ENCODE data around the gene VGLL4. TPM values are rescaled to one million over a fixed set of nuclear protein-coding genes. Genes with fewer than 3 reads are reported as not detected.

Gene VGLL4
- total RNA-seq, 1 experiment from 2014 or later, result 41.2 TPM

- no TSS peak for BruUV-seq (replicated peaks)
- TF ChIP-seq CTCF (conservative IDR thresholded peaks at IDR 0.05; ENCODE audit: low read depth, low read length) (no peak), EZH2 (IDR thresholded peaks at IDR 0.05; ENCODE audit: borderline replicate concordance, low read depth, low read length, poor library complexity, severe bottlenecking) (no peak)
- Histone ChIP-seq H3K9me3 (ENCODE audit: low read depth, low read length, poor library complexity, severe bottlenecking) (no peaks in the 10 kb centered on the region), H3K27ac (ENCODE audit: low read depth, low read length, poor library complexity, severe bottlenecking) (no peak overlapping the region), H3K36me3 (ENCODE audit: insufficient read depth, low read length, poor library complexity, severe bottlenecking) (no peaks in the 10 kb centered on the region), H3K27me3 (replicated peaks; ENCODE audit: insufficient read depth, low read depth, low read length, poor library complexity) (no peaks in the 10 kb centered on the region), H3K4me1 (ENCODE audit: insufficient read depth, low read length, poor library complexity, severe bottlenecking) (peaks cover 46% of the 10 kb centered on the region), H3K4me3 (ENCODE audit: low read depth, low read length, poor library complexity, severe bottlenecking) (no peak overlapping the region)
- ChIA-PET CTCF (interaction anchor here (0.6 kb wide), 1 partner anchor 17 kb away, joined by 4 read pairs; no protein-coding TSS in a partner anchor), POLR2A (ENCODE audit: low non-redundant PET) (no interaction called here)
- no peak for DNase-seq (ENCODE audit: low spot score)
- intact Hi-C loops (cut with micrococcal nuclease; ENCODE audit: unreplicated experiment), result no loop called here
Observed at GRCh38 chr3:11634081-11634635, 9.6 kb downstream of the VGLL4 start.

GRCh38 chr3:11632966-11633365 lies 10.7 kb downstream of the VGLL4 start:
- no peaks in the 10 kb centered on the region for H3K9me3 ChIP-seq (ENCODE audit: low read depth, low read length, poor library complexity, severe bottlenecking)
- POLR2A ChIA-PET (ENCODE audit: low non-redundant PET), result no interaction called here
- CTCF ChIA-PET, result no interaction called here
- H3K36me3 ChIP-seq (ENCODE audit: insufficient read depth, low read length, poor library complexity, severe bottlenecking), result no peaks in the 10 kb centered on the region
- TF ChIP-seq CTCF (conservative IDR thresholded peaks at IDR 0.05; ENCODE audit: low read depth, low read length) (no peak), EZH2 (IDR thresholded peaks at IDR 0.05; ENCODE audit: borderline replicate concordance, low read depth, low read length, poor library complexity, severe bottlenecking) (no peak)
- no peaks in the 10 kb centered on the region for H3K27me3 ChIP-seq (replicated peaks; ENCODE audit: insufficient read depth, low read depth, low read length, poor library complexity)
- H3K27ac ChIP-seq (ENCODE audit: low read depth, low read length, poor library complexity, severe bottlenecking), result no peak overlapping the region
- DNase-seq (ENCODE audit: low spot score), result no peak
- BruUV-seq (replicated peaks), result no TSS peak
- intact Hi-C loops (cut with micrococcal nuclease; ENCODE audit: unreplicated experiment), result no loop called here
- no peak overlapping the region for H3K4me3 ChIP-seq (ENCODE audit: low read depth, low read length, poor library complexity, severe bottlenecking)
- H3K4me1 ChIP-seq (ENCODE audit: insufficient read depth, low read length, poor library complexity, severe bottlenecking), result peaks cover 34% of the 10 kb centered on the region

GRCh38 chr3:11632564-11632963 lies 11.2 kb downstream of the VGLL4 start:
- Histone ChIP-seq H3K4me1 (ENCODE audit: insufficient read depth, low read length, poor library complexity, severe bottlenecking) (peaks cover 30% of the 10 kb centered on the region), H3K36me3 (ENCODE audit: insufficient read depth, low read length, poor library complexity, severe bottlenecking) (no peaks in the 10 kb centered on the region), H3K4me3 (ENCODE audit: low read depth, low read length, poor library complexity, severe bottlenecking) (no peak overlapping the region), H3K27me3 (replicated peaks; ENCODE audit: insufficient read depth, low read depth, low read length, poor library complexity) (no peaks in the 10 kb centered on the region), H3K9me3 (ENCODE audit: low read depth, low read length, poor library complexity, severe bottlenecking) (no peaks in the 10 kb centered on the region), H3K27ac (ENCODE audit: low read depth, low read length, poor library complexity, severe bottlenecking) (no peak overlapping the region)
- CTCF ChIA-PET, result no interaction called here
- intact Hi-C loops (cut with micrococcal nuclease; ENCODE audit: unreplicated experiment), result no loop called here
- DNase-seq (ENCODE audit: low spot score), result no peak
- TF ChIP-seq CTCF (conservative IDR thresholded peaks at IDR 0.05; ENCODE audit: low read depth, low read length) (no peak), EZH2 (IDR thresholded peaks at IDR 0.05; ENCODE audit: borderline replicate concordance, low read depth, low read length, poor library complexity, severe bottlenecking) (no peak)
- POLR2A ChIA-PET (ENCODE audit: low non-redundant PET), result no interaction called here
- BruUV-seq (replicated peaks), result no TSS peak
